GM12892 (cell line): Measurements from ENCODE around the gene SYT2.

ENCODE experiments used
- POLR2A ChIP-seq: IDR thresholded peaks from 2 replicates; pipeline ENCODE4 v1.6.1; 2011; ENCODE audit warnings: low read depth, low read length, control low read depth
- POLR2AphosphoS5 ChIP-seq: IDR thresholded peaks from 2 replicates; pipeline ENCODE4 v1.6.1; 2011; ENCODE audit warnings: low read depth, low read length, control low read depth
- TAF1 ChIP-seq: IDR thresholded peaks from 2 replicates; pipeline ENCODE4 v1.6.1; 2011; ENCODE audit warnings: low read depth, mild to moderate bottlenecking, control low read depth, low read length, borderline replicate concordance

- no peak for TF ChIP-seq POLR2AphosphoS5
- TF ChIP-seq POLR2A, result no peak
- no peak for TF ChIP-seq TAF1
These were observed 93.8 kb downstream of the SYT2 start for GRCh38 chr1:202616355-202616915.
